Measurements from ENCODE around the gene MAMSTR.
"Not testable (repeated sequence)": the region's sequence is repeated elsewhere in the genome, so short reads cannot be mapped to it uniquely, and the experiment has no call there.

Gene MAMSTR

GRCh38 chr19:48722196-48722708, 2.7 kb upstream of the MAMSTR start:
- no peak for DNase-seq (ENCODE audit: extremely low read depth in 1 of 2, low read depth in 1 of 2)

DNA sequence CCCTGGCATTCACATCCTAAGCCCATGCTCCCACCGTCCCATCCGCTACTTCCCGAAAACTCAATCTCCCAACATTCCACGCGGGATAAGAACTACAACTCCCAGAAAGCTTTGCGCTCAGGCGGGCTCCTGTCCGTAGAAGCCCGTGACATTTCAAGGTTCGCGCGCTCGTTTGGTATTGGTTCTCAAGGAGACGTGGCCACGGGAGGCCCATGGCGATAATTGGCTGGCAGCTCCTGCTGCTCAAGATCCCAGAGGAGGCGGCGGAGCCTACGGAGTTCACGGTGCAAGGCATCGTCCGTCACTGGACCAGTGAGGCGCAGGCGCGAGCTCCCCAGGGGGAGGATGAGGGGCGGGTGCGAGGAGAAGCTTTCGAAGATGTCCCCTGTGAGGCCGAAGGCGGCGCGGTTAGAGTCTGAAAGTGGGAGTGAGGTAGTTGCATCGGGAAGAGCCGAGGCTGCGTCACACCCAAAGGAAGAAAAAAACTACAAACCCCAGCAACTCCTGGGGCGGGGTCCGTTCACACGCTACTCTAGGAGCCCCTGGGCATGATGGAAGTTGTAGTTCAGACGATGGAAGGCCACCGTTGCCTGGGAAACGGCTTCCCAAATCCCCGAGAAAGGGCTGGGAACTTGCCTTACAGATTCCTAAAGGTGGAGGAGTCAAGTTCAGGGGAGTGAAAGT, 1.2 kb upstream of the MAMSTR start:
- DNase-seq (ENCODE audit: extremely low read depth in 1 of 2, low read depth in 1 of 2), result peak; percentile 74 to 79

DNA sequence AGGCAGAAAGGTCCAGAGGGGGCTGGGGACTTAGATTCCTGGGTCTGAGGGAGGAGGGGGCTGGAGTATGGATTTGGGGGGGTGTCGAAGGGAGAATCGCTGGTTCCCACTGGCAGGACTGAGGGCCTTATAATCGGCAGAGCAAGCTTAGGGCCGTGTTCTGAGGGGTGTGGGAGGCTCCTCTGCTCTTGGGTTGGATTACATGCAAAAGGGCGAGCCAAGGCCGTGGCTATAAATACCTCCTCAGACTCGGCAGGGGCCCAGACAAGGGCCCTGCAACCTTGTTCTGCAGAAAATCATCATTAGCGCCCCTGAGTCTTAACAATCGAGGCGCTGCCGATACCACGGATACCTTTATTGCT, 707 bp upstream of the MAMSTR start:
- no peak for DNase-seq (ENCODE audit: extremely low read depth in 1 of 2, low read depth in 1 of 2)

- no peak for DNase-seq (ENCODE audit: extremely low read depth in 1 of 2, low read depth in 1 of 2)
Observed at GRCh38 chr19:48718711-48719231, 754 bp downstream of the MAMSTR start.

DNA sequence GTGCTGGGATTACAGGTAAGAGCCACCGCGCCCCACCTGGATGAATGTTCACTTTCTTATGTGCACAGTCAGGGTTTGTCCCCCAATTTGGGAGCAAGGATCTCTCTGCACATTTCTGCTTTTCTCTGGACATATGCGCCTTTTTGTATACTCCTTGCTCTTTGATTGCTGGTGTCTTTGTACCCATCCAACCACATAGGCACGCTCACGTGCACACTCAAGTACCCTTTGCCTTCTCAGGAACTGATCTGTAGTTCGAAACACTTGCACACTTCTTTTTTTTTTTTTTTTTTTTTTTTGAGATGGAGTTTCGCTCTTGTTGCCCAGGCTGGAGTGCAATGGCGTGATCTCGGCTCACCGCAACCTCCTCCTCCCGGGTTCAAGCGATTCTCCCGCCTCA, 1.4 kb downstream of the MAMSTR start:
- not testable (repeated sequence) for DNase-seq (ENCODE audit: extremely low read depth in 1 of 2, low read depth in 1 of 2)

- no peak for DNase-seq (ENCODE audit: extremely low read depth in 1 of 2, low read depth in 1 of 2)
Observed at GRCh38 chr19:48716562-48717291, 2.8 kb downstream of the MAMSTR start.

DNA sequence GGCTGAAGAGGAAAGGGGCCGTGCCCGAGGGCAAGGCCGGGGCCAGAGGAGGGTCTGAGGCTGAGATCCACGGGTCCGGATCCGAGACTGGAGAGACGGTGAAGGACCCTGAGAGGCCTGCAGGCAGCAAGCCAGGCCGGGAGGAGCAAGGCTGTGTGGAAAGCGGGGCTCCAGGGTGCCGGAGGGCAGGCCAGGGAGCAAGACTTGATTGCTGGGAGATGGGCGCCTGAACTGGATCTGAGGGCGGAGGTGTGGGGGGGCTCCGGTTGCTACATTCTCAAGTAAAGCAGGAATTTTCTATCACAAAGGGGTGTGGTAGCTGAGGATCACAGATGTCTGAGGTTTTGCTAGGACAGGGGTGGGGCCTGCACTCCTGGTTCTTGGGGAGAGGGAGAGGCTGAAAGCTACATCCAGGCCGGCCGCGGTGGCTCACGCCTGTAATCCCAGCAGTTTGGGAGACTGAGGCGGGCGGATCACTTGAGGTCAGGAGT, 3.8 kb downstream of the MAMSTR start:
- DNase-seq (ENCODE audit: extremely low read depth in 1 of 2, low read depth in 1 of 2), result no peak

DNA sequence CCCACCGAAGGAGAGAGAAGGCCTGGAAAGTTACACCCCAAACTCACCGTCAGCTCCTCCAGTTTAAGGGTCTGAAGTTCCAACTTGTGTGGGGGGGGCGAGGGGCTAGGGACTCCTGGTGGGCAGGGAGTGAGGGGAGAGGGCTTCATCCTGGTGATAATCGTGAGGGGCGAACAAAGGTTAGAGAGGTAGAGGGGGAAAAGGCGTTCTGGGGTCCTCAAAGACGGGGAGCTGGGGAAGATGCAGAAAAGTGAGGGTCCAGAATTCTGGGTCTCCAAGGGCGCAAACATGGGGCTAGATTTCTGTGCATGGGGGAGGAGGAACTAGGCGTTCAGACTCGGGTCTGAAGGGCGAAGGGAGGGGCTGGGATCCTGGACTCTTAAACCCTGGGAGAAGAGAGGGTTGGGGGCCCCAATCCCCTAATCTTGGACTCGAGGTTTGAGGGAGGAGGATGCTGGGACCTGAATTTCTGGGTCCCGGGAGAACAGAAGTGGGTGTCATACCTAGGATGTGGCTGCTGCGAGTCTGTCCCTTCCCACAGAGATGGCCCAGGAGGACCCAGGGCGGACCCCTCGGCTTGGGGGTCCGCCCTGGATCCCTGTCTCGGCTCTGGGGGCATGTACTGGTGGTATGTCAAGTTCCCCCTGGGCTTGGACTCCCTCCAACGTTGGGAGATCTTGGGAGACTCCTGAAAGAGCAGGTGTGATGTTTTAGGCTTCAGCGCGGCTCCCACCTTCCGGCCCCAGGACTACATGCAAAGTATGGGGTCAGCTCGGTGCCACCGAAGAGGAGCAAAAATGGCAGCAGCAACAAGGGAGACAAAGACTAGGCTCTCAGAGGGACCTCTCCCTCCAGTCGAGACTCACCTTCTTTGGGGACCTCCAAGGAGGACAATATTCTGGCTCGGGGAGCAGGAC, 4.5 kb downstream of the MAMSTR start:
- no peak for DNase-seq (ENCODE audit: extremely low read depth in 1 of 2, low read depth in 1 of 2)

GRCh38 chr19:48713864-48714755, 5.4 kb downstream of the MAMSTR start:
- peak; percentile 92 for DNase-seq (ENCODE audit: extremely low read depth in 1 of 2, low read depth in 1 of 2)

- DNase-seq (ENCODE audit: extremely low read depth in 1 of 2, low read depth in 1 of 2), result no peak
Observed at GRCh38 chr19:48713041-48713863, 6.3 kb downstream of the MAMSTR start.

GRCh38 chr19:48711106-48711662, 8.3 kb downstream of the MAMSTR start:
- no peak for DNase-seq (ENCODE audit: extremely low read depth in 1 of 2, low read depth in 1 of 2)

GRCh38 chr19:48708471-48708870, 11.1 kb downstream of the MAMSTR start:
- no peak for DNase-seq (ENCODE audit: extremely low read depth in 1 of 2, low read depth in 1 of 2)

DNA sequence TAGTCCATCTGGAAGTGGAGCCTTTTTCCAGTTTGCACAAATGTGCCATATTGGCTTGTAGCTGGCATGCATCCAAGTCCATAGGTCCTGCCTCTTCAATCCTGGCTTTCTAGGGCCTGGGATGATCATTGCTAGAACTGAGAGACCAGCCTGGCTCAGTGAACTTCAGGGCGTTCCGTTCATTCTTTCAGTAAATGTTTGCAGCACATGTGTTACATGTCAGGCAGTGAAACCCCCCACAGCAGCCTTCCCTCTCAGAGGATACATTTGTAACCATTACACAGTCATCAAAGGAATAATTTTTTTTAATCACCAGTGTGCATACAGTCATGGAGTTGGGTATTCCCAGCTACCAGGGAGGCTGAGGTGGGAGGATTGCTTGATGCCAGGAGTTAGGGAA, 14.1 kb downstream of the MAMSTR start:
- no peak for DNase-seq (ENCODE audit: extremely low read depth in 1 of 2, low read depth in 1 of 2)

- no peak for DNase-seq (ENCODE audit: extremely low read depth in 1 of 2, low read depth in 1 of 2)
Observed at GRCh38 chr19:48703316-48703715, 16.2 kb downstream of the MAMSTR start.

- DNase-seq (ENCODE audit: extremely low read depth in 1 of 2, low read depth in 1 of 2), result no peak
Observed at GRCh38 chr19:48702701-48703100, 16.8 kb downstream of the MAMSTR start.

DNA sequence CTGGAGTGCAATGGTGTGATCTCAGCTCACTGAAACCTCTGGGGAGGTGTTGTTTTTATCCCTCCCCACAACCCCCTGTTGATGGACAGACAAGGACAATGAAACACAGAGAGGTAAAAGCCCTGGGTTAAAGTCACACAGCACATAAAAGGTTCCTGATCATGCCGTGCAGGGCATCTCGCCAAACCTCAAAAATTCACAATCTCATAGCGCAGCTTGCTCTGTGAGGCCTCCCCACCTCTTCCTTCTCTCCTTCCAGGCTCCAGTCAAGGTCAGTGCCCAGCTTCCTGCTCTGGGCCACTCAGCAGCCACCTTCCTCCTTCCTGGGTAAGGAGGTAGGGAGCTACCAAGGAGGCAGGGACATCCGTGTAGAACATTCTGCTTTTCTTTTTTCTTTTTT, 21.5 kb downstream of the MAMSTR start:
- no peak for DNase-seq (ENCODE audit: extremely low read depth in 1 of 2, low read depth in 1 of 2)

DNA sequence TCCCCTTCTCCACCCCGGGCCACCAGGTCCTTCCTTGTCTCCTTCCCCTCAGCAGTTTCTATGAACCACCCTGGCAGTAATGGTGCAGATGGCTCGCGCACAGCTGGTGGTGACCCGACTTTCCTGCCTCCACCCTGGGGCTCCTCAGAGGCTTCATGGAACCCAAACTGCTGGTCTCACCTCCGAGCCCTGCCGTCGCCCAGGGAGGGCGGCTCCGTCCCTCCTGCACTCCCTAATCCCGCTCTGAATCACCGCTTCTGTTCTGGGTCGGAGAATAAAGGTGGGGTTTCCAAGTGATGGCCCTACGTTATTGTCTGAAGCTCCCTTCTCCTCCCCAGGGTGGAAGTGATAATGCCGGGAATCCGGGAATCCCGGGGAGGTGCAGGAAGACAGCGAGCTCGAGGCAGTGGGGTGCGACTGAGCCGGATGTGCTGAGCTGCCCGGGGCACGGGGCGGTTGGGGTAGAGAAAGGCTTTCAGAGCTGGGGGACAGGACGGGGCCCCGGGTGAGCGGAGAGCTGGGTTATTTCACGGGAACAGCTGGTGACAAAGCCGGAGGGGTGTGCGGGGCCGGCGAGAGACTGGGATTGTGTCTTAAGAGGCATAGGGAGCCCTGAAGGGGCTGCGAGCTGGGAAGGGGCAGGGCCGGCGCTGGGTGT, 23.0 kb downstream of the MAMSTR start:
- no peak for DNase-seq (ENCODE audit: extremely low read depth in 1 of 2, low read depth in 1 of 2)

DNA sequence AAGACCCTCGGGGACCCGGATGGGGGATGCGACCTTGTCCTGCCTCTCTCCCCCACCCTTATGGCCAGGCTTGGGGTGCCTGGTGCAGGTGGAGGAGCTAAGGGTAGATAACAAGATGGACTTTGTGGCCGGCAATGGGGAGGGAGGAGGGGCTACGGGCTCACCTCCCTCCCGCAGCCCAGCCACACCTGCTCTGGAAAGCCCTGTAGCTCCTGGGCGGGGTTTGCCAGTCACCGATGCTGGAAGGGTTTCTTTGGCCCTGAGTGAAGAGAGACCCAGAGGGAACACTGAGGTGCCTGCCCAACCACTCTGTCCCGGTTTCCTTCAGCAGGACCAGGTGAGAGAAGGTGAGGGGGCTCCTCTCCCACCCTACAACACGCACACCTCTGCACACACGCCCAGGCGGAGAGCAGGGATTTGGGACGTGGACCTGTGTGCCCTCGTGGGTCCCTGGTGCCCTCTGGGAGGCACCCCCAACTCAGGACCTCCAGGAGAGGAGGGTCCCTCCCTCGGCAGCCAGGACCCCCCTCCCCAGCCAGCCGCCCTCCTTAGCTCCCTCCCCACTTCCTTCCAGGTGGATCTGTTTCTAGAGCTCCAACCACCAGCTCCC, 23.7 kb downstream of the MAMSTR start, which contains the start of gene FUT2:
FUT2 (plus strand) TSS at position 229 of the 610 bp plus-strand sequence. CDS start 6,986 bp downstream, outside the sequence.
- no peak for DNase-seq (ENCODE audit: extremely low read depth in 1 of 2, low read depth in 1 of 2)

All from activated CD8-positive, alpha-beta memory T cell treated with anti-CD3 and anti-CD28 coated beads for 1 hour (primary cell).